ENCODE results near the gene E2F3.

Gene E2F3

GRCh38 chr6:20370393-20370792, 31.3 kb upstream of the E2F3 start:
- TF ChIP-seq CTCF (IDR thresholded peaks at IDR 0.05; ENCODE audit: low read depth, low read length, missing control alignments) = no peak
- Histone ChIP-seq H3K27me3 (replicated peaks) (no peaks in the 10 kb centered on the region), H3K4me3 (ENCODE audit: low read depth, low read length) (no peak overlapping the region), H3K36me3 (replicated peaks) (no peaks in the 10 kb centered on the region), H3K27ac (no peak overlapping the region)
- in situ Hi-C loops (cut with HindIII; ENCODE audit: low pct_ligation_motif_present, low sequenced_read_pairs) = no loop called here
- no peak for DNase-seq

- Histone ChIP-seq H3K27ac (no peak overlapping the region), H3K36me3 (replicated peaks) (no peaks in the 10 kb centered on the region), H3K4me3 (ENCODE audit: low read depth, low read length) (no peak overlapping the region), H3K27me3 (replicated peaks) (no peaks in the 10 kb centered on the region)
- DNase-seq = no peak
- TF ChIP-seq CTCF (IDR thresholded peaks at IDR 0.05; ENCODE audit: low read depth, low read length, missing control alignments) = no peak
- in situ Hi-C loops (cut with HindIII; ENCODE audit: low pct_ligation_motif_present, low sequenced_read_pairs) = no loop called here
Observed at GRCh38 chr6:20370801-20371200, 30.9 kb upstream of the E2F3 start.

GRCh38 chr6:20375436-20375835, 26.2 kb upstream of the E2F3 start:
- no peak for TF ChIP-seq CTCF (IDR thresholded peaks at IDR 0.05; ENCODE audit: low read depth, low read length, missing control alignments)
- in situ Hi-C loops (cut with HindIII; ENCODE audit: low pct_ligation_motif_present, low sequenced_read_pairs) = no loop called here

GRCh38 chr6:20377623-20378265, 23.9 kb upstream of the E2F3 start:
- no peak overlapping the region for H3K27ac ChIP-seq
- H3K4me3 ChIP-seq (ENCODE audit: low read depth, low read length) = no peak overlapping the region
- peak; percentile 62 for DNase-seq
- in situ Hi-C loops (cut with HindIII; ENCODE audit: low pct_ligation_motif_present, low sequenced_read_pairs) = no loop called here
- no peaks in the 10 kb centered on the region for H3K36me3 ChIP-seq (replicated peaks)
- no peaks in the 10 kb centered on the region for H3K27me3 ChIP-seq (replicated peaks)
- no peak for TF ChIP-seq CTCF (IDR thresholded peaks at IDR 0.05; ENCODE audit: low read depth, low read length, missing control alignments)

More at GRCh38 chr6:20375436-20375835, 26.2 kb upstream of the E2F3 start:
- Histone ChIP-seq H3K36me3 (replicated peaks) (no peaks in the 10 kb centered on the region), H3K27me3 (replicated peaks) (no peaks in the 10 kb centered on the region), H3K27ac (no peak overlapping the region), H3K4me3 (ENCODE audit: low read depth, low read length) (no peak overlapping the region)
- no peak for DNase-seq

- no peak overlapping the region for H3K27ac ChIP-seq
- no peak for TF ChIP-seq CTCF (IDR thresholded peaks at IDR 0.05; ENCODE audit: low read depth, low read length, missing control alignments)
- DNase-seq = no peak
- in situ Hi-C loops (cut with HindIII; ENCODE audit: low pct_ligation_motif_present, low sequenced_read_pairs) = no loop called here
- no peak overlapping the region for H3K4me3 ChIP-seq (ENCODE audit: low read depth, low read length)
- no peaks in the 10 kb centered on the region for H3K36me3 ChIP-seq (replicated peaks)
- no peaks in the 10 kb centered on the region for H3K27me3 ChIP-seq (replicated peaks)
Observed at GRCh38 chr6:20379231-20379630, 22.4 kb upstream of the E2F3 start.

- Histone ChIP-seq H3K27ac (no peak overlapping the region), H3K4me3 (ENCODE audit: low read depth, low read length) (no peak overlapping the region), H3K27me3 (replicated peaks) (no peaks in the 10 kb centered on the region), H3K36me3 (replicated peaks) (no peaks in the 10 kb centered on the region)
- in situ Hi-C loops (cut with HindIII; ENCODE audit: low pct_ligation_motif_present, low sequenced_read_pairs) = no loop called here
- TF ChIP-seq CTCF (IDR thresholded peaks at IDR 0.05; ENCODE audit: low read depth, low read length, missing control alignments) = no peak
- no peak for DNase-seq
Observed at GRCh38 chr6:20386218-20386617, 15.5 kb upstream of the E2F3 start.

All from brain microvascular endothelial cell (primary cell).